Neuronal stem cell (in vitro differentiated cells): Measurements from ENCODE around the gene B4GALT1.

Experiments
- DNase-seq: peaks from one replicate; pipeline ENCODE4 v3.0.0-alpha.2; 2013; ENCODE audit warnings: low spot score
- H2AFZ ChIP-seq: one replicate; pipeline ENCODE4 v1.6.1; 2013; ENCODE audit warnings: mild to moderate bottlenecking, low read length, inconsistent platforms
- H2AK5ac ChIP-seq: 2 replicates; pipeline ENCODE4 v1.6.1; 2013; ENCODE audit warnings: low read depth, mild to moderate bottlenecking, inconsistent platforms, low read length, moderate library complexity, mixed read lengths
- H2BK120ac ChIP-seq: 2 replicates; pipeline ENCODE4 v1.6.1; 2013; ENCODE audit warnings: low read depth, mild to moderate bottlenecking, inconsistent platforms, low read length, moderate library complexity, mixed read lengths
- H2BK12ac ChIP-seq: one replicate; pipeline ENCODE4 v1.6.1; 2013; ENCODE audit warnings: low read length, inconsistent platforms
- H2BK15ac ChIP-seq: 2 replicates; pipeline ENCODE4 v1.6.1; 2013; ENCODE audit warnings: mild to moderate bottlenecking, low read length, inconsistent platforms, mixed read lengths
- H2BK5ac ChIP-seq: one replicate; pipeline ENCODE4 v1.6.1; 2013; ENCODE audit warnings: inconsistent platforms, mild to moderate bottlenecking, low read length, moderate library complexity
- H3K14ac ChIP-seq: one replicate; pipeline ENCODE4 v1.6.1; 2013; ENCODE audit warnings: low read length, inconsistent platforms
- H3K18ac ChIP-seq: 2 replicates; pipeline ENCODE4 v1.6.1; 2013; ENCODE audit warnings: low read length, inconsistent platforms
- H3K23ac ChIP-seq: 2 replicates; pipeline ENCODE4 v1.6.1; 2013; ENCODE audit warnings: low read depth, mild to moderate bottlenecking, mixed read lengths, low read length, inconsistent platforms; ENCODE audit not compliant: poor library complexity
- H3K27ac ChIP-seq: replicated peaks from 3 replicates; pipeline ENCODE4 v1.5.1; 2013; ENCODE audit warnings: low read length, inconsistent platforms
- H3K27me3 ChIP-seq, 3 experiments: 2 replicates each; pipeline ENCODE4 v1.6.1; 2013; ENCODE audit warnings: low read length in 3 of 3, mild to moderate bottlenecking in 2 of 3, inconsistent platforms in 1 of 3, low read depth in 1 of 3, mixed read lengths in 1 of 3, moderate library complexity in 1 of 3; ENCODE audit not compliant: control insufficient read depth in 3 of 3, insufficient read depth in 3 of 3
- H3K36me3 ChIP-seq, 2 donors: replicated peaks in 1 of 2; 2 replicates each; pipeline ENCODE4 v1.6.1; 2013; ENCODE audit warnings: low read length in 2 of 2; ENCODE audit not compliant: control insufficient read depth in 2 of 2, insufficient read depth in 2 of 2
- H3K4ac ChIP-seq: 2 replicates; pipeline ENCODE4 v1.6.1; 2013; ENCODE audit warnings: inconsistent platforms, mild to moderate bottlenecking, low read length, moderate library complexity
- H3K4me1 ChIP-seq, 2 donors: 1 replicate in 1 of 2; 2 replicates in 1 of 2; pipeline ENCODE4 v1.6.1; 2013; ENCODE audit warnings: low read length in 2 of 2, low read depth in 1 of 2; ENCODE audit not compliant: control insufficient read depth in 2 of 2, insufficient read depth in 1 of 2
- H3K4me2 ChIP-seq: one replicate; pipeline ENCODE4 v1.6.1; 2013; ENCODE audit warnings: mild to moderate bottlenecking, low read length, inconsistent platforms; ENCODE audit not compliant: insufficient read depth, poor library complexity, severe bottlenecking
- H3K4me3 ChIP-seq, 2 donors: 2 replicates each; pipeline ENCODE4 v1.5.1; 2013; ENCODE audit warnings: low read length in 2 of 2, mild to moderate bottlenecking in 2 of 2, inconsistent platforms in 1 of 2, moderate library complexity in 1 of 2
- H3K79me1 ChIP-seq: one replicate; pipeline ENCODE4 v1.6.1; 2013; ENCODE audit warnings: low read depth, mild to moderate bottlenecking, inconsistent platforms, low read length, moderate library complexity
- H3K9ac ChIP-seq: one replicate; pipeline ENCODE4 v1.6.1; 2013; ENCODE audit warnings: mild to moderate bottlenecking, low read depth, low read length, inconsistent platforms; ENCODE audit not compliant: poor library complexity
- H3K9me3 ChIP-seq, 2 donors: replicated peaks in 1 of 2; 2 replicates each; pipeline versions ENCODE3 to v1.6.1; 2013; ENCODE audit warnings: low read length in 2 of 2, mild to moderate bottlenecking in 2 of 2, inconsistent platforms in 1 of 2, low read depth in 1 of 2, mixed read lengths in 1 of 2, moderate library complexity in 1 of 2; ENCODE audit not compliant: control insufficient read depth in 2 of 2, insufficient read depth in 1 of 2
- H4K8ac ChIP-seq: one replicate; pipeline ENCODE4 v1.6.1; 2013; ENCODE audit warnings: low read depth, mild to moderate bottlenecking, inconsistent platforms, low read length, moderate library complexity
- H4K91ac ChIP-seq: one replicate; pipeline ENCODE4 v1.6.1; 2013; ENCODE audit warnings: low read length, low read depth, mild to moderate bottlenecking, inconsistent platforms; ENCODE audit not compliant: poor library complexity
- WGBS, 2 donors: extraction: QIAGEN DNeasy Blood & Tissue Kit; methylation state at CpG; one replicate each; pipeline ENCODE4 v1.1.7; 2013; ENCODE audit warnings: missing lambda C conversion rate in 2 of 2, mixed read lengths in 1 of 2; ENCODE audit not compliant: insufficient read length in 2 of 2, insufficient replicate concordance in 1 of 2; ENCODE audit errors: extremely low coverage in 2 of 2; 5-methylcytosine and 5-hydroxymethylcytosine counted together

B4GALT1 gene

DNA sequence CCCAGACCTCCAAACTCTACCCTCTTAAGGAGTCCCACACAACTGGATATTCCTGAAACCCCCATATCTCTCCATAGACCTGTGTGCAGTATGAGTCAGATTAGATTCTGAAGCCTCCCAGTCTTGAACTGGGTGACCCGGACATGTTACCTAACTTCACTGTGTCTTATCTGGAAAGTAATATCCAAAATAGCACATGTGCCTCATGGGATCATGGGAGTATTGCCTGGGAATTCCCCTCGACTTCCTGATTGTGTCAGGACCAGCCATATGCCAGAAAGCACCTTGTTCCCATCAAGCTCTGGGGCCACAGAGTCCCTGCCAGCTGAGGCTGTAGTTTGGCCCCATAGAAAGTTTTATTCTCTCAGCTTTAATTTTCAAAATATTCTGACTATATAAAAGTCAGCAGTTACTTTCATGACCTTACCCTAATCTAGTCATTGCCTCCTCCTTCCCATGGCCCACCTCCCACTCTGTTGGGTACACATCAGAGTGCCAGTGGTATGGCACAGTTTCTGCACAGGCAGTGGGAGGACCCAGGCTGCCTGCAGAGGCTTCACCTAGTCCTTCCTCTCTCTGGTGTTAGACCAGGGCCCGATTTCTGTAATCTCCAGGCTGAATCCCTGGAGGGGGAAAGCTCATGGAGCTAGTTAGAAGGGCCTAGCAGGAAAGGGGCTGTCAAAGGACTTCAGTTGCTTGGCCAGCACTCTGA is 19.5 kb upstream of the B4GALT1 start:
- H2BK120ac ChIP-seq = no peak overlapping the region
- H4K8ac ChIP-seq = no peak overlapping the region
- no peak overlapping the region for H2AK5ac ChIP-seq
- peak overlapping the region; percentile 28 for H3K18ac ChIP-seq
- H3K23ac ChIP-seq = no peak overlapping the region
- DNase-seq = no peak
- no peak overlapping the region for H3K4me2 ChIP-seq
- no peak overlapping the region for H2AFZ ChIP-seq
- peaks cover 0 to 67% (median 0%) of the 10 kb centered on the region in 3 experiments for H3K27me3 ChIP-seq
- no peaks in the 10 kb centered on the region for H3K36me3 ChIP-seq
- no peaks in the 10 kb centered on the region for H3K79me1 ChIP-seq
- peak overlapping the region; percentile 50 for H2BK15ac ChIP-seq
- H3K4me1 ChIP-seq = peaks cover 5 to 11% of the 10 kb centered on the region in 2 donors
- no CpG with 5 or more reads among the region's 3 CpGs for WGBS, 2 donors
- H4K91ac ChIP-seq = peak overlapping the region; percentile 57
- no peak overlapping the region for H3K4me3 ChIP-seq
- H3K9ac ChIP-seq = no peak overlapping the region
- H2BK5ac ChIP-seq = no peak overlapping the region
- H3K14ac ChIP-seq = no peak overlapping the region
- H3K9me3 ChIP-seq = peaks cover 0 to 2% of the 10 kb centered on the region in 2 donors
- H2BK12ac ChIP-seq = no peak overlapping the region
- H3K27ac ChIP-seq = no peak overlapping the region
- H3K4ac ChIP-seq = no peak overlapping the region

DNA sequence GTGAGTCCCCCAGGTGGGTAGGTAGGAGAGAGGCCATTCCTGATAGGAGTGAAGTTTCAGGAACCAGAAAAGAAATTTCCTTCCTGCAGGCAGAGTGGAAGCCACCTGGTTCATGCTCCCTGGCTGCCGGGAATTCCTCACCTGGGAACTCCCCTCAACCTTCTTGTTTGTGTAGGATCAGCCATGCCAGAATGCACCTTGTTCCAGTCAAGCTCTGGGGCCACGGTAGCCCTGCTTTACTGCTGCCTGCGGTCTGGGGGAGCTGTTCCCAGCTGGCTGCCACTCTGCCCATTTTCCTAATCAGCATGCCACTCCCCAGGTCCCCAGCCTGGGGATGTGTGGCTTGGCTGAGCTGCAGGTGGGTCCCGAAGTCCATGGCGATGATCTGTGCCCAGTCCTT is 18.7 kb upstream of the B4GALT1 start:
- no peak overlapping the region for H3K23ac ChIP-seq
- no peak overlapping the region for H2BK15ac ChIP-seq
- DNase-seq = no peak
- H2AFZ ChIP-seq = no peak overlapping the region
- H2BK120ac ChIP-seq = no peak overlapping the region
- no peak overlapping the region for H3K4me3 ChIP-seq
- H4K91ac ChIP-seq = no peak overlapping the region
- H4K8ac ChIP-seq = no peak overlapping the region
- no peaks in the 10 kb centered on the region for H3K79me1 ChIP-seq
- H3K27me3 ChIP-seq = peaks cover 0 to 69% (median 0%) of the 10 kb centered on the region in 3 experiments
- H3K4ac ChIP-seq = no peak overlapping the region
- H3K9ac ChIP-seq = no peak overlapping the region
- H3K36me3 ChIP-seq = no peaks in the 10 kb centered on the region
- peak overlapping the region; percentile 43 for H2BK5ac ChIP-seq
- no peak overlapping the region for H3K14ac ChIP-seq
- peaks cover 5 to 11% of the 10 kb centered on the region in 2 donors for H3K4me1 ChIP-seq
- H2AK5ac ChIP-seq = no peak overlapping the region
- H3K27ac ChIP-seq = no peak overlapping the region
- H2BK12ac ChIP-seq = no peak overlapping the region
- H3K9me3 ChIP-seq = peaks cover 0 to 2% of the 10 kb centered on the region in 2 donors
- no peak overlapping the region for H3K18ac ChIP-seq
- H3K4me2 ChIP-seq = no peak overlapping the region
- WGBS, 2 donors = no CpG with 5 or more reads among the region's 5 CpGs

GRCh38 chr9:33185406-33185805 is 18.3 kb upstream of the B4GALT1 start:
- no peak overlapping the region for H2AK5ac ChIP-seq

GRCh38 chr9:33184963-33185362 is 17.8 kb upstream of the B4GALT1 start:
- Histone ChIP-seq H2BK15ac (no peak overlapping the region), H4K91ac (no peak overlapping the region), H3K14ac (no peak overlapping the region), H2AFZ (no peak overlapping the region), H2AK5ac (no peak overlapping the region), H3K36me3 (no peaks in the 10 kb centered on the region), H3K79me1 (no peaks in the 10 kb centered on the region), H2BK5ac (no peak overlapping the region), H3K27me3 (peaks cover 0 to 71% (median 0%) of the 10 kb centered on the region in 3 experiments), H2BK120ac (no peak overlapping the region), H3K4me1 (peaks cover 5 to 11% of the 10 kb centered on the region in 2 donors), H3K4me2 (no peak overlapping the region), H3K27ac (no peak overlapping the region), H4K8ac (no peak overlapping the region), H3K18ac (no peak overlapping the region), H3K23ac (no peak overlapping the region), H2BK12ac (no peak overlapping the region), H3K4ac (no peak overlapping the region), H3K9ac (no peak overlapping the region), H3K9me3 (peaks cover 0 to 2% of the 10 kb centered on the region in 2 donors), H3K4me3 (no peak overlapping the region)
- DNase-seq = no peak
- WGBS, 2 donors = no CpG with 5 or more reads among the region's 2 CpGs

More at GRCh38 chr9:33185406-33185805, 18.3 kb upstream of the B4GALT1 start:
- H3K9me3 ChIP-seq = peaks cover 0 to 2% of the 10 kb centered on the region in 2 donors
- no CpG with 5 or more reads among the region's 11 CpGs for WGBS, 2 donors
- no peak overlapping the region for H3K4me3 ChIP-seq
- H2BK120ac ChIP-seq = no peak overlapping the region
- H3K36me3 ChIP-seq = no peaks in the 10 kb centered on the region
- no peak overlapping the region for H3K18ac ChIP-seq
- peaks cover 0 to 70% (median 0%) of the 10 kb centered on the region in 3 experiments for H3K27me3 ChIP-seq
- no peak overlapping the region for H2BK5ac ChIP-seq
- H2BK15ac ChIP-seq = no peak overlapping the region
- H3K4ac ChIP-seq = no peak overlapping the region
- H3K14ac ChIP-seq = no peak overlapping the region
- no peak overlapping the region for H4K91ac ChIP-seq
- no peak overlapping the region for H4K8ac ChIP-seq
- no peaks in the 10 kb centered on the region for H3K79me1 ChIP-seq
- no peak overlapping the region for H3K23ac ChIP-seq
- H2AFZ ChIP-seq = no peak overlapping the region
- H3K4me2 ChIP-seq = no peak overlapping the region
- no peak overlapping the region for H3K9ac ChIP-seq
- peaks cover 5 to 11% of the 10 kb centered on the region in 2 donors for H3K4me1 ChIP-seq
- no peak overlapping the region for H3K27ac ChIP-seq
- H2BK12ac ChIP-seq = no peak overlapping the region
- no peak for DNase-seq
